GM12878 (cell line): ENCODE results near the gene LEKR1.

Experiments used
- CTCF ChIP-seq, 3 experiments: IDR thresholded peaks in 2 of 3; conservative IDR thresholded peaks in 1 of 3; 2 replicates each; pipeline ENCODE4 v1.5.1; 2011; ENCODE audit warnings: low read depth in 3 of 3, low read length in 3 of 3, mild to moderate bottlenecking in 3 of 3, control low read depth in 2 of 3, moderate library complexity in 2 of 3, inconsistent platforms in 1 of 3, mixed read lengths in 1 of 3; ENCODE audit not compliant: control insufficient read depth in 2 of 3, insufficient read depth in 1 of 3; ENCODE audit errors: extremely low read depth in 1 of 3
- FOXM1 ChIP-seq: IDR thresholded peaks from 2 replicates; pipeline ENCODE4 v1.6.1; 2012; ENCODE audit warnings: low read depth, mild to moderate bottlenecking, inconsistent platforms, low read length, moderate library complexity
- GABPA ChIP-seq: IDR thresholded peaks from 2 replicates; pipeline ENCODE4 v1.6.1; 2014; ENCODE audit warnings: antibody characterized with exemption, low read depth, mild to moderate bottlenecking, inconsistent platforms
- NR2C1 ChIP-seq: fragments of 450-650 bp; IDR thresholded peaks from 2 replicates; pipeline ENCODE4 v1.6.1; 2017; ENCODE audit warnings: antibody characterized with exemption, mild to moderate bottlenecking, moderate library complexity
- POLR2A ChIP-seq: IDR thresholded peaks from 2 replicates; pipeline ENCODE4 v1.6.1; 2011; ENCODE audit warnings: low read depth, mild to moderate bottlenecking, low read length
- POLR2AphosphoS2 ChIP-seq: IDR thresholded peaks from 2 replicates; pipeline ENCODE4 v1.6.1; 2011; ENCODE audit warnings: low read depth, mild to moderate bottlenecking, low read length, improper control_type of control experiment, moderate library complexity
- REST ChIP-seq: IDR thresholded peaks from 2 replicates; pipeline ENCODE4 v1.6.1; 2012; ENCODE audit warnings: mild to moderate bottlenecking, low read depth, low read length
- SIN3A ChIP-seq: IDR thresholded peaks from 2 replicates; pipeline ENCODE4 v1.6.1; 2012; ENCODE audit warnings: low read depth, low read length, improper control_type of control experiment
- SRF ChIP-seq, 2 experiments: IDR thresholded peaks; 2 replicates each; pipeline ENCODE4 v1.6.1; 2011; ENCODE audit warnings: low read depth in 2 of 2, low read length in 2 of 2, mild to moderate bottlenecking in 1 of 2, moderate library complexity in 1 of 2
- USF2 ChIP-seq: IDR thresholded peaks from 2 replicates; pipeline ENCODE4 v1.6.1; 2011; ENCODE audit warnings: low read depth, low read length, improper control_type of control experiment, borderline replicate concordance
- TF ChIP-seq, protein P1 (sequence below): fragments of 450-650 bp; formaldehyde crosslinking; IDR thresholded peaks from 2 replicates; pipeline ENCODE4 v1.4.0; 2020; ENCODE audit warnings: mild to moderate bottlenecking, moderate library complexity
- TF ChIP-seq, protein P2 (sequence below): IDR thresholded peaks from 2 replicates; pipeline ENCODE4 v1.6.1; 2012; ENCODE audit warnings: low read depth, low read length, improper control_type of control experiment

GRCh38 chr3:157079676-157080369 is 253.7 kb downstream of the LEKR1 start:
- TF ChIP-seq, protein P1, sequence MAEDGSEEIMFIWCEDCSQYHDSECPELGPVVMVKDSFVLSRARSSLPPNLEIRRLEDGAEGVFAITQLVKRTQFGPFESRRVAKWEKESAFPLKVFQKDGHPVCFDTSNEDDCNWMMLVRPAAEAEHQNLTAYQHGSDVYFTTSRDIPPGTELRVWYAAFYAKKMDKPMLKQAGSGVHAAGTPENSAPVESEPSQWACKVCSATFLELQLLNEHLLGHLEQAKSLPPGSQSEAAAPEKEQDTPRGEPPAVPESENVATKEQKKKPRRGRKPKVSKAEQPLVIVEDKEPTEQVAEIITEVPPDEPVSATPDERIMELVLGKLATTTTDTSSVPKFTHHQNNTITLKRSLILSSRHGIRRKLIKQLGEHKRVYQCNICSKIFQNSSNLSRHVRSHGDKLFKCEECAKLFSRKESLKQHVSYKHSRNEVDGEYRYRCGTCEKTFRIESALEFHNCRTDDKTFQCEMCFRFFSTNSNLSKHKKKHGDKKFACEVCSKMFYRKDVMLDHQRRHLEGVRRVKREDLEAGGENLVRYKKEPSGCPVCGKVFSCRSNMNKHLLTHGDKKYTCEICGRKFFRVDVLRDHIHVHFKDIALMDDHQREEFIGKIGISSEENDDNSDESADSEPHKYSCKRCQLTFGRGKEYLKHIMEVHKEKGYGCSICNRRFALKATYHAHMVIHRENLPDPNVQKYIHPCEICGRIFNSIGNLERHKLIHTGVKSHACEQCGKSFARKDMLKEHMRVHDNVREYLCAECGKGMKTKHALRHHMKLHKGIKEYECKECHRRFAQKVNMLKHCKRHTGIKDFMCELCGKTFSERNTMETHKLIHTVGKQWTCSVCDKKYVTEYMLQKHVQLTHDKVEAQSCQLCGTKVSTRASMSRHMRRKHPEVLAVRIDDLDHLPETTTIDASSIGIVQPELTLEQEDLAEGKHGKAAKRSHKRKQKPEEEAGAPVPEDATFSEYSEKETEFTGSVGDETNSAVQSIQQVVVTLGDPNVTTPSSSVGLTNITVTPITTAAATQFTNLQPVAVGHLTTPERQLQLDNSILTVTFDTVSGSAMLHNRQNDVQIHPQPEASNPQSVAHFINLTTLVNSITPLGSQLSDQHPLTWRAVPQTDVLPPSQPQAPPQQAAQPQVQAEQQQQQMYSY (CRISPR knock-in tag): no peak
- TF ChIP-seq POLR2A: no peak
- TF ChIP-seq USF2: no peak
- TF ChIP-seq SIN3A: no peak
- no peak for TF ChIP-seq CTCF (IDR thresholded peaks at IDR 0.05 in 2 of 3, conservative IDR thresholded peaks at IDR 0.05 in 1 of 3; ENCODE audit: control insufficient read depth in 2 of 3, extremely low read depth in 1 of 3, insufficient read depth in 1 of 3, low read depth in 3 of 3, low read length in 3 of 3)
- TF ChIP-seq SRF (IDR thresholded peaks at IDR 0.05; ENCODE audit: low read depth in 2 of 2, low read length in 2 of 2): no peak
- no peak for TF ChIP-seq FOXM1
- no peak for TF ChIP-seq POLR2AphosphoS2
- no peak for TF ChIP-seq REST
- TF ChIP-seq, protein P2, sequence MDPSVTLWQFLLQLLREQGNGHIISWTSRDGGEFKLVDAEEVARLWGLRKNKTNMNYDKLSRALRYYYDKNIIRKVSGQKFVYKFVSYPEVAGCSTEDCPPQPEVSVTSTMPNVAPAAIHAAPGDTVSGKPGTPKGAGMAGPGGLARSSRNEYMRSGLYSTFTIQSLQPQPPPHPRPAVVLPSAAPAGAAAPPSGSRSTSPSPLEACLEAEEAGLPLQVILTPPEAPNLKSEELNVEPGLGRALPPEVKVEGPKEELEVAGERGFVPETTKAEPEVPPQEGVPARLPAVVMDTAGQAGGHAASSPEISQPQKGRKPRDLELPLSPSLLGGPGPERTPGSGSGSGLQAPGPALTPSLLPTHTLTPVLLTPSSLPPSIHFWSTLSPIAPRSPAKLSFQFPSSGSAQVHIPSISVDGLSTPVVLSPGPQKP: no peak
- no peak for TF ChIP-seq NR2C1
- no peak for TF ChIP-seq GABPA
